ENCODE results near the gene ARL14.

ARL14 gene

DNA sequence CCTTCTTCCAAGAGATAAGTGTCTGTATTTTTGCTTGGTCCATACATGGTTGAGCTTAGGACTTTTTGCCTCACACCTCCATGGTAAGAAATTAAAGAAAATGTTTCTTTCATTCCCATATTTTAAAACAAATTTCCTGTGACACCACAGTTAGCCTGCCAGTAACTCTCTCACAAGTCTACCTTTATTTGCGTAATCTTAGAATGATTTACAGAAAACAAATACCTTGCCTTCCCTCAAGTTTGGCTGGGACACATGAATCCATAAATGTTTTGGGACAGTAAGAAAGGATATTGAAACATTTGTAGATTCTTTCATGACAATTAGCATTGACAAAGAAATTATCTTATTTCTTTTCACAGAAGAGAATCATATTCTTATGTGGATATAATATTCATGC is 3.8 kb upstream of the ARL14 start:
- DNase-seq (ENCODE audit: low spot score): no peak
- Histone ChIP-seq H3K4me3 (no peak overlapping the region), H3K27ac (no peak overlapping the region)
- TF ChIP-seq, protein P1, sequence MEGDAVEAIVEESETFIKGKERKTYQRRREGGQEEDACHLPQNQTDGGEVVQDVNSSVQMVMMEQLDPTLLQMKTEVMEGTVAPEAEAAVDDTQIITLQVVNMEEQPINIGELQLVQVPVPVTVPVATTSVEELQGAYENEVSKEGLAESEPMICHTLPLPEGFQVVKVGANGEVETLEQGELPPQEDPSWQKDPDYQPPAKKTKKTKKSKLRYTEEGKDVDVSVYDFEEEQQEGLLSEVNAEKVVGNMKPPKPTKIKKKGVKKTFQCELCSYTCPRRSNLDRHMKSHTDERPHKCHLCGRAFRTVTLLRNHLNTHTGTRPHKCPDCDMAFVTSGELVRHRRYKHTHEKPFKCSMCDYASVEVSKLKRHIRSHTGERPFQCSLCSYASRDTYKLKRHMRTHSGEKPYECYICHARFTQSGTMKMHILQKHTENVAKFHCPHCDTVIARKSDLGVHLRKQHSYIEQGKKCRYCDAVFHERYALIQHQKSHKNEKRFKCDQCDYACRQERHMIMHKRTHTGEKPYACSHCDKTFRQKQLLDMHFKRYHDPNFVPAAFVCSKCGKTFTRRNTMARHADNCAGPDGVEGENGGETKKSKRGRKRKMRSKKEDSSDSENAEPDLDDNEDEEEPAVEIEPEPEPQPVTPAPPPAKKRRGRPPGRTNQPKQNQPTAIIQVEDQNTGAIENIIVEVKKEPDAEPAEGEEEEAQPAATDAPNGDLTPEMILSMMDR (IDR thresholded peaks at IDR 0.05): no peak

DNA sequence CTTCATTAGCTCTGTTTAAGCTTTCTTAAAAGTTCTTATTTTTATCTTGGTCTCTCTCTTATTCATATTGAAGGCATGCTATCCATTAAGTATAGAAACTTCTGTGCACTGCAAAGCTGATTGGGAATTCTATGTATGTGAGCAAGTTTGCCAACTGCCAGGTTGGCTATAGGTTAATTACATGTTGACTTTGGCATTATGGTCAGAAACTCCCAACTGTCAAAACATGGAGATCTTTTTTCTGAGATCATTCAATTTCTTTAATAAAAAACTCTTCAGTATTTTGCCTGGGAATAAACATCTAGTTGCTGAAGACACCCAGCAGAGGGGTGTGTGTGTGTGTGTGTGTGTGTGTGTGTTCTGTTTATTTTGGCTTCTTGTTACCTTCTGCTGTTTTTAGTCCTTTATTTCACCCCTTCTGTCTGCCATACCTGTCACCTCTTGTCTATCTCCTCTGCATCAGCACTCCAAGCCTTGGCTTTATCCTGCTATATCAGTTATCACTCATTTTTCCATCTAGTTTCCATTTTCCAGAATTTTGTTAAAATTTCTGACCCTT is 1.3 kb upstream of the ARL14 start:
- TF ChIP-seq, protein P1 (IDR thresholded peaks at IDR 0.05): no peak
- H3K27ac ChIP-seq: no peak overlapping the region
- no peak for DNase-seq (ENCODE audit: low spot score)
- no peak overlapping the region for H3K4me3 ChIP-seq

DNA sequence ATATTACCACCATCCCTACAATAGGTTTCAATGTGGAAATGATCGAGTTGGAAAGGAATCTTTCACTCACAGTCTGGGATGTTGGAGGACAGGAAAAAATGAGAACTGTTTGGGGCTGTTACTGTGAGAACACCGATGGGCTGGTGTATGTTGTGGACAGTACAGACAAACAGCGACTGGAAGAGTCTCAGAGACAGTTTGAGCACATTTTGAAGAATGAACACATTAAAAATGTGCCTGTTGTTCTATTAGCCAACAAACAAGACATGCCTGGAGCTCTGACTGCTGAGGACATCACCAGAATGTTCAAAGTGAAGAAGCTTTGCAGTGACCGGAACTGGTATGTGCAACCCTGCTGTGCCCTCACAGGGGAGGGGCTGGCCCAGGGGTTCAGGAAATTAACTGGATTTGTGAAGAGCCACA is 510 bp downstream of the ARL14 start:
- no peak for DNase-seq (ENCODE audit: low spot score)
- H3K27ac ChIP-seq: no peak overlapping the region
- H3K4me3 ChIP-seq: no peak overlapping the region
- TF ChIP-seq, protein P1 (IDR thresholded peaks at IDR 0.05): no peak

DNA sequence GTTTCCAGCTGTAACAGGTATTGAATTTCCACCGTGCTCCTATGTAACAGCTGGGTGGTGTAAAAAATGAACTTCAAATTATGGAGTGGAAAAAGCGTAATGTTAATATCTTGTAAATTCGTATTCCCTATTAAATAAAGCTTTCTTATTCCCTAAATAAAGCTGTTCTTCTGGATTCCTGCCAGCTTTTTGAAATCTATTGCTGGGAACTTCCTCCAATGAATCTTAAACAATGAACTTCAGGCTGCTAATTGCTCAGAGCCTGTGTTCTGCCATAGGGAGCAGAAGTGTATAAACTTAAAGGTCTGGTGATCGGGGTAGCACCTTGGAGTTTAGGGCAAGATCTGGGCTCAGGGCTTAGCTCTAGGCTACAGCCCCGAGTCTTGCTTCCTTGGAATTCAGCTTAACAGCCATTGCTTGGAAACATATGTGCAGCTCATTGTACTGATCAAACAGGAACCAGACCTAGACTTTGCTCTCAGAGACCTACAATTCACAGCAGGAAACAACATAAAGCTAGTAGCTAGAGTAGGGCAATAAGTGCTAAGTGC is 1.4 kb downstream of the ARL14 start:
- no peak for DNase-seq (ENCODE audit: low spot score)
- no peak overlapping the region for H3K27ac ChIP-seq
- no peak overlapping the region for H3K4me3 ChIP-seq
- TF ChIP-seq, protein P1 (IDR thresholded peaks at IDR 0.05): no peak

DNA sequence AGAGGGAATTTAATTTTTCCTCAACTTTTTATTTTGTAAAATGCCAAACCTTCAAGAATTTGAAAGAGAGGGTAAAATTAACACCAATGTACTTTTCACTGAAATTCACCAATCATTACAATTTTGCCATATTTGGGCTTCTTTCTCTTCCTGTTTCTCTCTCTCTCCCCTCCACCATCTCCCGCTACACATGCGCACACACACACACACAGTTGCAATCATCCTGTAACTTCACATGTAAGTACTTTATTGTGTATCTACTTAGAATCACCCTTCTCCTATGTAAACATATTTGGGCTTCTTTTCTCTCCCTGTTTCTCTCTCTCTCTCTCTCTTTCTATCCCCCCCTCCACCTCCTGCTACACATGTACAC is 7.4 kb downstream of the ARL14 start:
- DNase-seq (ENCODE audit: low spot score): no peak
- Histone ChIP-seq H3K4me3 (no peak overlapping the region), H3K27ac (no peak overlapping the region)
- TF ChIP-seq, protein P1 (IDR thresholded peaks at IDR 0.05): no peak

DNA sequence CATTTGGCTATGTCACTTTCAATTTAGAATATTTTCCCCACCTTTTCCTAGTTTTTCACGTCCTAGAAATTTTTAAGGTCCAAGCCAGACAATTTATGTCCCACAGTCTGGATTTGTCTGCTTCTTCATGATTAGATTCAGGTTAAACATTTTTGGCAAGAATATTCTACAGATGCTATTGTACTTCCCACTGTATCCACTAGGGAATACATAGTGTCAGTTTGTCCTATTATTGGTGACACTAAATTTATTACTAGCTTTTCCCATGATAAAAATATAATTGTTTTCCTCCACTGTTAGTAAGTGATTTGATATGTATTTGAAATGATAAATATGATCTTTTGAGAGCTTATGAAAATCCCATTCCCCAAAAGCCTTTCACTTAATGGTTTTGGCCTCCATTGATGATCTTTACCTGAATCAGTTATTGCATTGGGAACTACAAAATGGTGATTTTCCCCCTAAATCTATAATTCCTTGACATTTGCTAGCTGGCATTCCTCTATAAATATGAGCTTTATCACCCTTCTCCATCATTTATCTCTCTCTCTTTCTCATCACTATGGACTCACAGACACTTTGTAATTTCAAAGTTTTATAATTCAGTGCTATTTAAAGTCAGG is 8.3 kb downstream of the ARL14 start:
- TF ChIP-seq, protein P1 (IDR thresholded peaks at IDR 0.05): no peak
- H3K4me3 ChIP-seq: no peak overlapping the region
- no peak for DNase-seq (ENCODE audit: low spot score)
- H3K27ac ChIP-seq: no peak overlapping the region

DNA sequence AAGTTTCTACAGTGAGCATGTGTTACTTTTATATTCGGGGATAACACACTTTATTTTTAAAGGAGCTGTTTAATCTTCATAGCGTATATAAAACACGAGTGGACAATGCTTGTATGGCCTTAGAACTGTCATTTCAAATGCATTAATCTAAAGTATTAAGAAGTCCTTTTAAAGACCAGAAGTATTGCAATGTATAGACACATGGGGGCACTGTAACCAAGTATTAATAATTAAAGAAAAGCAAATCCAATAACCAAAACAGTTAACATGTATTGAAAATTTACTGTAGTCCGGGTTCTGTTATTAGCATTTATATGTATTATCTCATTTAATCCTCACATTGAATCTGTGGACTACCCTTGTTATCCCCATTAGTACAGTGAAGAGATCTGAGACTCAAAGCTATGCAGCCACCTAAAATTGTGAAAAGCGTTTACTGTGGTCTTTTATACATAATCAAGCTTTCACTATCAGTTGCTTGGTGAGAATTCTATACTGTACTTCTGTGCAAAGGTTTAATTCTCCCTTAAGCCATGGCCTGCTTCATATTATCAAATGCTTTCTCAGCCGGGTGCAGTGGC is 10.1 kb downstream of the ARL14 start:
- no peak overlapping the region for H3K27ac ChIP-seq
- no peak for DNase-seq (ENCODE audit: low spot score)
- TF ChIP-seq, protein P1 (IDR thresholded peaks at IDR 0.05): no peak
- H3K4me3 ChIP-seq: no peak overlapping the region
